Measurements from ENCODE around the gene ARHGAP21. TPM values are rescaled to one million over a fixed set of nuclear protein-coding genes. Genes with fewer than 3 reads are reported as not detected.
"Not testable (repeated sequence)": the region's sequence is repeated elsewhere in the genome, so short reads cannot be mapped to it uniquely, and the experiment has no call there.

The ARHGAP21 gene
- total RNA-seq, 4 donors from 2014 or later: 15.3 to 59.1 (median 37.1) TPM

GRCh38 chr10:24661376-24661775 is 62.3 kb downstream of the ARHGAP21 start:
- no peak overlapping the region for H3K4me3 ChIP-seq
- 78 to 79% methylated on average over 2 of the region's 2 CpGs for WGBS, 2 donors
- intact Hi-C loops (cut with DNase I): no loop called here

DNA sequence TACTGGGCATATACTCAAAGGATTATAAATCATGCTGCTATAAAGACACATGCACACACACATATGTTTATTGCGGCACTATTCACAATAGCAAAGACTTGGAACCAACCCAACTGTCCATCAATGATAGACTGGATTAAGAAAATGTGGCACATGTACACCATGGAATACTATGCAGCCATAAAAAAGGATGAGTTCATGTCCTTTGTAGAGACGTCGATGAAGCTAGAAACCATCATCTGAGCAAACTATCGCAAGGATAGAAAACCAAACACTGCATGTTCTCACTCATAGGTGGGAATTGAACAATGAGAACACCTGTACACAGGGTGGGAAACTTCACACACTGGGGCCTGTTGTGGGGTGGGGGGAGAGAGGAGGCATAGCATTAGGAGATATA is 65.4 kb downstream of the ARHGAP21 start:
- DNase-seq; H3K9me3 ChIP-seq; H3K27ac ChIP-seq; intact Hi-C loops (cut with DNase I); H3K36me3 ChIP-seq; H3K27me3 ChIP-seq; H3K4me3 ChIP-seq; H3K4me1 ChIP-seq: not testable (repeated sequence)
- WGBS, 2 donors: 94 to 100% methylated on average over 4 of the region's 4 CpGs

More at GRCh38 chr10:24661376-24661775, 62.3 kb downstream of the ARHGAP21 start:
- no peak overlapping the region for H3K27ac ChIP-seq
- peaks cover 0 to 10% (median 0%) of the 10 kb centered on the region in 3 donors for H3K36me3 ChIP-seq
- H3K9me3 ChIP-seq: no peaks in the 10 kb centered on the region
- H3K27me3 ChIP-seq: no peaks in the 10 kb centered on the region
- DNase-seq: no peak
- H3K4me1 ChIP-seq: no peaks in the 10 kb centered on the region
- no peak for TF ChIP-seq POLR2A (IDR thresholded peaks at IDR 0.05)
- TF ChIP-seq CTCF (IDR thresholded peaks at IDR 0.05): no peak

GRCh38 chr10:24656326-24656725 is 67.4 kb downstream of the ARHGAP21 start:
- H3K36me3 ChIP-seq; DNase-seq; H3K9me3 ChIP-seq; H3K4me1 ChIP-seq; intact Hi-C loops (cut with DNase I); H3K27ac ChIP-seq; H3K27me3 ChIP-seq; H3K4me3 ChIP-seq: not testable (repeated sequence)
- WGBS, 2 donors: no CpG with 5 or more reads among the region's 33 CpGs

- Histone ChIP-seq H3K27ac (no peak overlapping the region), H3K4me3 (no peak overlapping the region), H3K36me3 (peaks cover 0 to 3% (median 0%) of the 10 kb centered on the region in 3 donors), H3K4me1 (peaks cover 0 to 5% (median 0%) of the 10 kb centered on the region in 3 donors), H3K9me3 (no peaks in the 10 kb centered on the region), H3K27me3 (no peaks in the 10 kb centered on the region)
- DNase-seq: no peak
- TF ChIP-seq POLR2A (IDR thresholded peaks at IDR 0.05): no peak
- TF ChIP-seq CTCF (IDR thresholded peaks at IDR 0.05): no peak
- 85 to 94% methylated on average over 4 of the region's 4 CpGs for WGBS, 2 donors
- intact Hi-C loops (cut with DNase I): no loop called here
These were observed 71.2 kb downstream of the ARHGAP21 start for GRCh38 chr10:24652381-24652957.

DNA sequence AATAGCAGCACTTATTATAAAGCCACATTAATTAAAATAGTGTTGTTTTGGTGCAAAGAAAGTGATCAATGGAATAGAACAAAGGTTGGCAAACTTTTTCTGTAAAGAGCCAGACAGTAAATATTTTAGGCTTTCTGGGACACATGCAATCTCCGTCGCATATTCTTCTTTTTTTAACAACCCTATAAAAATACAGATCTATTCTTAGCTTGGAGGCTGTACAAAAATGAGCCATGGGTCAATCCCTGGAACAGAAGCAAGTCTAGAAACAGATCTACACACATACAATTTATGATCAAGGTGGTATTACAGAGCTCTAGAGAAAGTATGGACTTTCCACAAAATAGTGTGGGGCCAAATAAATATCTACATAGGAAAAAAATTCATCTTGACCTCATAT is 71.8 kb downstream of the ARHGAP21 start:
- intact Hi-C loops (cut with DNase I): no loop called here
- Histone ChIP-seq H3K4me3 (no peak overlapping the region), H3K27me3 (no peaks in the 10 kb centered on the region), H3K27ac (no peak overlapping the region), H3K36me3 (peaks cover 0 to 3% (median 0%) of the 10 kb centered on the region in 3 donors), H3K9me3 (no peaks in the 10 kb centered on the region), H3K4me1 (peaks cover 0 to 5% (median 0%) of the 10 kb centered on the region in 3 donors)
- no peak for DNase-seq
- TF ChIP-seq CTCF (IDR thresholded peaks at IDR 0.05): no peak
- no peak for TF ChIP-seq POLR2A (IDR thresholded peaks at IDR 0.05)
- WGBS, 2 donors: 76 to 77% methylated on average over 2 of the region's 2 CpGs

DNA sequence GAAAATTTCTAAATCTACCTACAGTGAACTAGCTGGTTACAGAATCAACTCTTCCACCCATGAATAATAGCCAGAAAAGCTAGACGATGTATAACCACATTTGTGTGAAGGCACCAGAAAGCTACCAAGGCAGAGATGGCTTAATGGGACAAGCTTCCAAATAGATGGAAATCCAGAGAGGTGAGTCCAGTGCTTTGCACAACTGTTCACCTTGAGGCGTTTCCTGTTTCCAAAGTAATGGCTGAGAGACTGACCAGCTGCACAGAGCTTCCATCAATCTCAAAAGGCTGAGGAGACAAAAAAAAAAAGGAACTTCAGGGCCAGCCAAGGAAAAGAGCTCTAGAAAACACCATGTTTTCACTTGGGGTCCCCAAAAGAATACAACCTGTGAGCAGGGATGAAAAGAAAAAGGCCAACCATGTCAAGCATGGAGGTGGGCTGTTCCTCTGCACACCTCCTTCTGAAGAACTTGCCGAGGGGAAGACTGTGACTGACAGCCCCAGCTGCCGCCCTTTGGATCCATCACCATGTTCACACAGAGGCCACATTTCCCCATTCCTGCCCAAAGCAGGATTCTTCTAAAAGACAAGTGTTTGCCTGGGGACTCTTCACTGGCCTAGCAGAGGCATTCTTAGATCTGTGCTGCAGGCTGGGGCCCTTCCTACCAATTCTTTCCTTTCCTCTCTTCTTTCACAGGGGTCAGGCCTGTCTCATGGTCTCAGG is 72.9 kb downstream of the ARHGAP21 start:
- no peak for DNase-seq
- Histone ChIP-seq H3K36me3 (peaks cover 0 to 3% (median 0%) of the 10 kb centered on the region in 3 donors), H3K4me3 (no peak overlapping the region), H3K9me3 (no peaks in the 10 kb centered on the region), H3K27ac (no peak overlapping the region), H3K4me1 (peaks cover 0 to 5% (median 0%) of the 10 kb centered on the region in 3 donors), H3K27me3 (no peaks in the 10 kb centered on the region)
- intact Hi-C loops (cut with DNase I): no loop called here
- 73 to 91% methylated on average over 4 of the region's 4 CpGs for WGBS, 2 donors
- TF ChIP-seq CTCF (IDR thresholded peaks at IDR 0.05) (no peak), POLR2A (IDR thresholded peaks at IDR 0.05) (no peak)

Data from esophagus squamous epithelium (tissue), 5 donors.